Karpas-422 (cell line): ENCODE results near the gene CTNNA1. TPM values are rescaled to one million over a fixed set of nuclear protein-coding genes. Genes with fewer than 3 reads are reported as not detected.

Source experiments
- DNase-seq: peaks from one replicate; pipeline ENCODE4 v3.0.0-alpha.2; 2015
- H2AFZ ChIP-seq: fragments of 200-600 bp; sonication (generic); 2 replicates; pipeline ENCODE4 v1.6.1; 2014; ENCODE audit warnings: antibody characterized with exemption, low read length, mixed read lengths
- H3K27ac ChIP-seq: fragments of 200-600 bp; sonication (generic); 2 replicates; pipeline ENCODE4 v1.5.1; 2014; ENCODE audit warnings: mild to moderate bottlenecking, low read length, moderate library complexity
- H3K27me3 ChIP-seq: fragments of 200-600 bp; sonication (generic); 2 replicates; pipeline ENCODE4 v1.6.1; 2014; ENCODE audit warnings: low read length, mixed read lengths
- H3K36me3 ChIP-seq: fragments of 200-600 bp; sonication (generic); 2 replicates; pipeline ENCODE4 v1.6.1; 2014; ENCODE audit warnings: low read length, mixed read lengths; ENCODE audit not compliant: insufficient read depth
- H3K4me1 ChIP-seq: fragments of 200-600 bp; sonication (generic); 2 replicates; pipeline ENCODE4 v1.6.1; 2014; ENCODE audit warnings: mild to moderate bottlenecking, low read length, mixed read lengths
- H3K4me2 ChIP-seq: fragments of 200-600 bp; sonication (generic); 2 replicates; pipeline ENCODE4 v1.6.1; 2014; ENCODE audit warnings: low read length, low read depth, mild to moderate bottlenecking; ENCODE audit not compliant: poor library complexity, severe bottlenecking
- H3K4me3 ChIP-seq: fragments of 200-600 bp; sonication (generic); 2 replicates; pipeline ENCODE4 v1.5.1; 2014; ENCODE audit warnings: mild to moderate bottlenecking, antibody characterized with exemption, low read length, mixed read lengths
- H3K79me2 ChIP-seq: fragments of 200-600 bp; sonication (generic); 2 replicates; pipeline ENCODE4 v1.6.1; 2014; ENCODE audit warnings: mild to moderate bottlenecking, low read length, mixed read lengths
- H3K9ac ChIP-seq: fragments of 200-600 bp; sonication (generic); 2 replicates; pipeline ENCODE4 v1.6.0; 2014; ENCODE audit warnings: low read length
- H3K9me2 ChIP-seq: fragments of 200-600 bp; sonication (generic), shearing (Covaris generic); replicated peaks from 2 replicates; pipeline ENCODE4 v1.6.0; 2014; ENCODE audit warnings: mild to moderate bottlenecking, low read length, moderate library complexity; ENCODE audit not compliant: insufficient read depth
- H3K9me3 ChIP-seq: fragments of 300-700, 200-600 bp; sonication (generic); 2 replicates; pipeline ENCODE4 v1.6.1; 2014; ENCODE audit warnings: low read length, mixed read lengths
- H4K20me1 ChIP-seq: fragments of 200-600 bp; sonication (generic); 2 replicates; pipeline ENCODE4 v1.6.1; 2014; ENCODE audit warnings: mild to moderate bottlenecking, antibody characterized with exemption, low read length, low read depth; ENCODE audit not compliant: insufficient read depth
- total RNA-seq: library from RNA; depleted of rRNA; stranded (reverse); fragments of >200 nt; shearing (Covaris generic); gene quantifications from 2 replicates; pipeline ENCODE4 v1.2.3, GENCODE V29; 2014; ENCODE audit warnings: low replicate concordance

Gene CTNNA1
- total RNA-seq, 1 experiment from 2014 or later: 13.2 TPM

DNA sequence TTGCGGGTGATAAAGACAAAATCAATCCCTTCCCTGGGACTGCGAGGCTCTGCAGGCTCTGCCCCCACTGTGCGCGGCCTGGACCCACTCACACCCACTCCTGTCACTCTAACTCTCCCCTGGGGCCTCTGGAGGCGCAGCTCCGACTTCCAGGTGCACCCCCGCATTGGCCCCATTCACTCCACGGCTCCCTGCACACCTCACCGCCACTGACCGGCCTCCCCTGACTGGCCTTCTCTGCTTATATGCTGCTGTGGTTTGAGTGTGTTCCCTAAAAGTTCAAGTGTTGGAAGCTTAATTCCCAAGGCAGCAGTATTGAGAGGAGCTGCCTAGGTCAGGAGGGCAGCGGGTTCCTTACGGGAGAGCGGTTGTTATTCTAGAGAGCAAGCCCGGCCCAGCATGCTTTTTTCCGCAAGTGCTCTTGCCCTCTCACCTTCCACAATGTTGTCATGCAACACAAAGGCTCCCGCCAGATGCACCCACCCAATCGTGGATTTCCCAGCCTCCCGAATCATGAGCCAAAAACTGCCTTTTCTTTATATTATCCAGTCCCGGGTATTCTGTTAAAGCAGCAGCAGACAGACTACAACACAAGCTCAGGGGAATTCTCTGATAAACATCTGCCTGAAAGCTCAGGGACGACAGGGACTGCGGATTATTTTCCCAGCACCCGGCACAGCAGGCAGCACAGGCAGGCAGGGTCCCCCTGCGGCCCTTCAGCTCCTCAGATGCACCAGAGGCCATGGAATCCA, 195.4 kb downstream of the CTNNA1 start:
- Histone ChIP-seq H3K9me2 (no peaks in the 10 kb centered on the region), H3K4me1 (no peaks in the 10 kb centered on the region), H3K27me3 (no peaks in the 10 kb centered on the region), H4K20me1 (0 out of 2 replicates have a peak, but pooled peaks cover 2% of the 10 kb centered on the region), H3K4me2 (no peak overlapping the region), H3K9me3 (no peaks in the 10 kb centered on the region), H3K36me3 (no peaks in the 10 kb centered on the region), H3K4me3 (no peak overlapping the region), H3K27ac (no peak overlapping the region), H3K9ac (no peak overlapping the region), H2AFZ (no peak overlapping the region), H3K79me2 (no peaks in the 10 kb centered on the region)
- no peak for DNase-seq

DNA sequence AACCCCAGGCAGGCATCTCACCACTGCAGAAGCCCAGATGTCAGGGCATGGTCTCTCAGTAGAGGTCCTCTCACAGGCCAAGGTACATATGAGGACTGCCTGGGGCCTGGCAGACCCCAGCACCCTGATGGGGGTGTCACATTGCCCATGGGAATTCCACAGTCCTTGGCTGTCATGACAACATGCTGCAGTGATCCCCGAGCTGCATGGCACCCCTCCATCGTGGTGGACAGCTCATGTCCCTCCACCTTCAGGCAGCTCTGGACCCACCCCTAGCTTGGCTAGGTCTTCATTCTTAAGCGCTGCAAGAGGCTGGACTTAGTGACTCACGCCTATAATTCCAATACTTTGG, 196.0 kb downstream of the CTNNA1 start:
- no peak overlapping the region for H3K27ac ChIP-seq
- H3K4me1 ChIP-seq: no peaks in the 10 kb centered on the region
- no peaks in the 10 kb centered on the region for H3K79me2 ChIP-seq
- no peak overlapping the region for H3K4me3 ChIP-seq
- H4K20me1 ChIP-seq: 0 out of 2 replicates have a peak, but pooled peaks cover 2% of the 10 kb centered on the region
- H3K4me2 ChIP-seq: no peak overlapping the region
- H3K9me3 ChIP-seq: no peaks in the 10 kb centered on the region
- no peak overlapping the region for H3K9ac ChIP-seq
- H3K9me2 ChIP-seq: no peaks in the 10 kb centered on the region
- DNase-seq: no peak
- H3K36me3 ChIP-seq: no peaks in the 10 kb centered on the region
- no peaks in the 10 kb centered on the region for H3K27me3 ChIP-seq
- no peak overlapping the region for H2AFZ ChIP-seq

DNA sequence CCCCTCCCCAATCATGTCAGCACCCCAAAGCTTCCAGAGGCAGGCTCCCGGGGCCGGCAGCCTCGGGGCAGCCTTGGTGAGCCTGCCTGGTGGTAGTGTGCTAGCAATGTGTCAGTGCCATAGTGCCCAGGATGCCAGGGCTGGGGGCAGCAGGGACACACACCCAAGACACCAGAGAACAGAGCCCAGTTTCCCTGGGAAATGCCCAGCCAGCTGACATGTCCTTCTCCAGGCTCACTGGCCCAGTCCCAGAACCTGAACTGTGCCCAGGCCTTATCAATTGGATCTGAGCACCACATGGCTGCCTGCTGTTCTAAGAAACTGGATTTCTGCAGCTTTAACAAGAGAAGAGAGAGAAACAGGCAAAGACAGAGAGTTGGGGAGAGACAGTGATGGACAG, 196.8 kb downstream of the CTNNA1 start:
- Histone ChIP-seq H3K36me3 (no peaks in the 10 kb centered on the region), H3K27ac (no peak overlapping the region), H3K4me3 (no peak overlapping the region), H4K20me1 (peaks cover 2% of the 10 kb centered on the region; the same call in 1 of the 2 replicates), H2AFZ (no peak overlapping the region), H3K4me1 (no peaks in the 10 kb centered on the region), H3K79me2 (no peaks in the 10 kb centered on the region), H3K9me3 (no peaks in the 10 kb centered on the region), H3K27me3 (no peaks in the 10 kb centered on the region), H3K4me2 (no peak overlapping the region), H3K9ac (no peak overlapping the region), H3K9me2 (no peaks in the 10 kb centered on the region)
- DNase-seq: no peak

DNA sequence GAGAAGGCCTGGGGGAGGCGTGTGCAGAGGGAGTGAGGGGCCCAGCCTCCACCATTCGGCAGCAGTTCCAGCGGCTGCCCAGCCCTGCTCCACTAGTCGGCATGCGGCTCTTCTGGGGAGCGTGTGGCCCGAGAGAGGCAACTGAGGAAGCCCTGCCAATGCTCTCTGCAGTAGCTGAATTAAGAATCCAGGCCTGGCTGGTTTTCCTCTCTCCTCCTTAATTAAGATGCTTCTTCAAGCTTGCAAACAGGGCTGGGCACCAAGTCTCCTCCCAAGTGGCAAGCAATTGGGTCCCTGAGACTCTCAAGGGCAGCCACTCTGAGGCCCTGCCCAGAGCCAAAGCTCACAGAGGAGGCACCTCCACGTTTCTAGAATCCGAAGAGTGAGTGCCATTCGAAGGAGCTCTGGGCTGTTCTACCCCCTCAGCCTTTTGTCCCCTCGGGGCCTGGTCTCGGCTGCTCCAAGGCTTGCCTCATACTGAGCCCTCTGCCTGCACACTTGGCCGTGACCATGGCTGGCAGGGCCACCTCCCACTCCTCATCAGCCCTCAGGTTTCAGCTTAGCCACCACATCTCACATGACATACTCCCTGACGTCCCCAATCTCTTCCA, 197.3 kb downstream of the CTNNA1 start:
- H2AFZ ChIP-seq: no peak overlapping the region
- no peaks in the 10 kb centered on the region for H3K36me3 ChIP-seq

DNA sequence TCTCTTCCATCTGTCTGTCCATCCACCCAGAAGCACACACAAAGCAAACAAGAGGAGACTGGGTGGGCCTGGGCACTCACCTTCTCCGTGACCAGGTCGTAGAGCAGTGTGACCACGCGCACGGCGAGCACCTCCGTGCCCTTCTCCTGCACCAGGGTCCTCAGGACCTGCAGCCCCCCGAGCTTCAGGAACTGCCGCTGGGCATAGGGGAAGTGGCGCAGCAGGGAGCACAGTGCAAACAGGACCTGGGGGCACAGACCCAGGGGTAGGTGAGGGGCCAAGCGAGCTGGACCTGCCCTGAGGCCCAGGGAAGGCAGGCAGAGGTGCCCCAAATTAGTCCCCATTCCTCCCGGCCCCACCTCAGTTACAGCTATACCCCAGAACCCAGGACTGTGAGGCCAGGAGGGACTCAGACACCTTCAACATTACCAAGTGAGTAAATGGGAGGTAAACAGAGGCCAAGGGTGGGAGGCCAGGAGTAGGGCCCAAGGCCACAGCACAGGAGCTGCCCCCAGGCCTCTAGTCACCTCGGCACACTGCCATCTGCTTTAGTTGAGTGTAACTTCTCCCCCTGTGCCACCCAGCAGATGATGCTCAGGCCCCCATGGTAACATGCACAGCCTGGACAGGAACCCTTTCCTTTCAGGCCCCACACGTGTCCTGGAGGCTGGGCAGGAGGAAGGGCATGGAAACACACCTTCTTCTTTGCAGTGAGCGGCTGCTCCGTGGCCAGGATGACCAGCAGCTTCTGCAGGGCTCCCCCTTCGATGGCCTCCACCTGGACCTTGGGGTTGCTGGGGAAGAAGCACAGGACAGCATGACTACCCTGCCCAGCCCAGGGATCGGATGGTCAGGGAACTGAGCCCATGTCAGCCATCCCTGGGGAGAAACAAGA, 198.1 kb downstream of the CTNNA1 start:
- Histone ChIP-seq H3K27ac (no peak overlapping the region), H3K9me2 (no peaks in the 10 kb centered on the region), H3K4me2 (no peak overlapping the region), H4K20me1 (peaks cover 2% of the 10 kb centered on the region; the same call in 1 of the 2 replicates), H2AFZ (no peak overlapping the region), H3K36me3 (no peaks in the 10 kb centered on the region), H3K27me3 (no peaks in the 10 kb centered on the region), H3K79me2 (no peaks in the 10 kb centered on the region), H3K4me1 (no peaks in the 10 kb centered on the region), H3K9me3 (no peaks in the 10 kb centered on the region), H3K9ac (no peak overlapping the region), H3K4me3 (no peak overlapping the region)
- DNase-seq: no peak

More for the DNA sequence above, 197.3 kb downstream of the CTNNA1 start:
- H3K9ac ChIP-seq: no peak overlapping the region
- no peaks in the 10 kb centered on the region for H3K79me2 ChIP-seq
- H3K9me2 ChIP-seq: no peaks in the 10 kb centered on the region
- H3K4me3 ChIP-seq: no peak overlapping the region
- no peaks in the 10 kb centered on the region for H3K9me3 ChIP-seq
- H3K4me2 ChIP-seq: no peak overlapping the region
- H4K20me1 ChIP-seq: peaks cover 2% of the 10 kb centered on the region; the same call in 1 of the 2 replicates
- no peak overlapping the region for H3K27ac ChIP-seq
- no peaks in the 10 kb centered on the region for H3K4me1 ChIP-seq
- H3K27me3 ChIP-seq: no peaks in the 10 kb centered on the region
- DNase-seq: no peak

DNA sequence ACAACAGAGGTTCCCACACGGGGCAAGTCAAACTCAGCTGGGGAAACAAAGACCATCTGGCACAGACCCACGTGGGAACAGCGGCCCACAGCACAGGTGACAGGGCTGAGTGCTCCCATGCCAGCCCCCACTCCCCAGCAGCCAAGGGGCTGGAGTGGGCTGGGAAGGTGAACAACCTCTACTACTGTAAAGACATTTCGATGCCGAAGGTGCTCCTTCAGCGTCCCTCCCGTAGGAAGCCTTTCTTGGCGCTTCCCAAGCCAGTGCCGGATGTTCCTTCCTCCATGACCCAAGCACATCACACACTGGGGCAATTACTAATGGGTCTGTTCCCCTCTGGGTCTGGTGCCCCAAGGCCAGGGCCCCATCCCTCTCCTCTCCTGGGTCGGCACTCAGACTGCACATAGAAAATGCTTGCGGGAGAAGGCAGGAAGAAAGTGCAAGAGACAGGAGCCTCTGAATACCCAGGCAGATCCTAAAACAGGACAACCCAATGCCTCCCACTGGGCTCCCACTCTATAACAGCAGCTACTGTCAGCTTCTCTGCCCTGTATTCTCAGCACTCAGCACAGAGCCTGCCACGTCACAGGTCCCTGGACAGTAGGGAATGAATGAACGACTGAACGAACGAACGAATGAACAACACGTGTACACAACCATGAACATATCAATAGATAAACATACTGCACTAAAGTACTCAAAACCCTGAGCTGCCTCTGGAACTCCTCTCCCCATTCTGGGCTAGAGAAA, 198.9 kb downstream of the CTNNA1 start:
- H3K79me2 ChIP-seq: no peaks in the 10 kb centered on the region

DNA sequence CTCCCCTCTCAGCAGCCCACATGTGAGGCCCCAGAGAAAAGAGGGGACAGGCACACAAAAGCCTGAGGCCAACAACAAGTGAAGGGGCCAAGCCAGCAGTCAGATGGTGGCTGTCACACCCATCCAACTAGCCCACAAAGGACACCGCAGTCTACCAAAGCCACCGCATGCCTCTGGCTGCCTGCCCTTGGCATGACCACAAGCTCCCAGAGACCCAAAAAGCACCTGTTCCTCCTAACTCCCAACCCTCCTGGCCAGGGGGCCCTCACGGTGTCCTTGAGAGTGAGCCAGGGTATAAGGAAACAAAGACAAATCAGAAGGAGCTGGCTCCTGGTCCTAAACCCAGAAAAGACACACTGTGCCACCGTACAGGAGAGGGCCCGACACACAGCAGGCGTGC, 199.7 kb downstream of the CTNNA1 start:
- Histone ChIP-seq H3K9me3 (no peaks in the 10 kb centered on the region), H3K4me1 (no peaks in the 10 kb centered on the region), H3K9me2 (no peaks in the 10 kb centered on the region), H3K9ac (no peak overlapping the region), H3K4me3 (no peak overlapping the region), H3K4me2 (no peak overlapping the region), H3K27ac (no peak overlapping the region), H3K79me2 (no peaks in the 10 kb centered on the region), H2AFZ (no peak overlapping the region), H3K27me3 (no peaks in the 10 kb centered on the region), H3K36me3 (no peaks in the 10 kb centered on the region), H4K20me1 (peaks cover 2% of the 10 kb centered on the region; the same call in 1 of the 2 replicates)
- DNase-seq: no peak

More for the DNA sequence above, 198.9 kb downstream of the CTNNA1 start:
- no peak for DNase-seq
- no peaks in the 10 kb centered on the region for H3K9me2 ChIP-seq
- no peaks in the 10 kb centered on the region for H3K27me3 ChIP-seq
- no peak overlapping the region for H3K27ac ChIP-seq
- no peak overlapping the region for H3K4me3 ChIP-seq
- no peaks in the 10 kb centered on the region for H3K9me3 ChIP-seq
- peaks cover 2% of the 10 kb centered on the region; the same call in 1 of the 2 replicates for H4K20me1 ChIP-seq
- H3K4me1 ChIP-seq: no peaks in the 10 kb centered on the region
- no peak overlapping the region for H2AFZ ChIP-seq
- H3K36me3 ChIP-seq: no peaks in the 10 kb centered on the region
- H3K4me2 ChIP-seq: no peak overlapping the region
- no peak overlapping the region for H3K9ac ChIP-seq
